Measurements from ENCODE around the gene FAM200C. TPM values are rescaled to one million over a fixed set of nuclear protein-coding genes. Genes with fewer than 3 reads are reported as not detected.

Gene FAM200C
- total and polyA plus RNA-seq, 2 of the 13 experiments (the other 11 are each of a cell fraction or from before 2014, with no cell fraction given), result 3.2 to 4.7 TPM

DNA sequence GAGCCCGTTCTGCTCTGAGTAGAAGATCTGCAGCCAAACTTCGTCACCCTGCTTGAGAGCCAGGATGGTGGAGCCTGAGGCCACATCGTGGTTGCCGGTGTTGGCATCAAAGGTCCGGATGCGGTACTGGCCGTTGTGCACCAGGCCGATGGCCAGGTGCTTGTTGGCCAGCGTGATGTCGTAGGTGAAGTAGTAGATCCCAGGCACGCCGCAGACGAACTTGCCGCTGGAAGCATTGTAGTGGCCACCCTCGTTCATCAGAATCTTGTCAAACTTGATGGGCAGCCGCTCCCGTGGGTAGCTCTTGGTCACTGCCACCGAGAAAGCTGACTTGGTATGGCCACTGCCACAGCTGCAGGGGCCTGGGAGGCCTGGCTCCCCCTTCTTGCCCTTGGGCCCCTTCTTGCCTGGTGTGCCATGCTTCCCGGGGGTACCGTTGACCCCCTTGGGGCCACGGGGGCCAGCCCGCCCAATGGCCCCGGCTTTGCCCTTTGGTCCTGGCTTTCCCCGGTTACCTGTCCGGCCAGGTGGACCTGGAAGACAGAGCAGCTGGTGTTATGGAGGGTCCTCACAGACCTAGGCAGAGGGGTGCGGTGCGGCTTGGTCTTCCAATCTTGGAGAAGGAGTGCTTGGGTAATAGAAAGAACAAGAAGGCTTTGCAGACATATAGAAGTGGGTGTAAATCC is 50.5 kb downstream of the FAM200C start:
- FAIRE-seq, result no peak
- 53% methylated on average over 18 of the region's 27 CpGs for WGBS (ENCODE audit: low lambda C conversion rate)
- Histone ChIP-seq H2AFZ (ENCODE audit: low read length) (no peak overlapping the region), H3K4me3 (replicated peaks in 1 of 3; ENCODE audit: insufficient read depth in 1 of 3, low read depth in 2 of 3, low read length in 3 of 3) (no peak overlapping the region), H3K9ac (ENCODE audit: insufficient read depth, low read depth, low read length) (no peak overlapping the region), H3K36me3 (replicated peaks in 1 of 2; ENCODE audit: control insufficient read depth in 1 of 2, insufficient read depth in 2 of 2, low read length in 2 of 2) (no peaks in the 10 kb centered on the region), H3K4me2 (ENCODE audit: low read depth, low read length) (no peak overlapping the region), H3K79me2 (ENCODE audit: insufficient read depth, low read length) (no peaks in the 10 kb centered on the region), H3K27ac (ENCODE audit: extremely low read length, insufficient read depth, low read length) (no peak overlapping the region), H4K20me1 (ENCODE audit: insufficient read depth, low read length) (no peaks in the 10 kb centered on the region), H3K4me1 (ENCODE audit: insufficient read depth, low read length) (no peaks in the 10 kb centered on the region), H3K9me3 (ENCODE audit: low read length) (no peaks in the 10 kb centered on the region), H3K27me3 (ENCODE audit: control insufficient read depth in 1 of 2, insufficient read depth in 2 of 2, low read length in 2 of 2) (peaks cover 2 to 18% of the 10 kb centered on the region in 2 experiments; a peak in 3 of 5 replicates)
- intact Hi-C loops (cut with micrococcal nuclease; ENCODE audit: unreplicated experiment), result loop anchor here (5.0 kb wide), 1 partner anchor 327 kb away; no protein-coding TSS in a partner anchor
- TF ChIP-seq RFXANK (CRISPR knock-in tag; IDR thresholded peaks at IDR 0.05), result no peak
- no peak for TF ChIP-seq CENPT (CRISPR knock-in tag; IDR thresholded peaks at IDR 0.05; ENCODE audit: low read depth)
- TF ChIP-seq SSRP1 (CRISPR knock-in tag; IDR thresholded peaks at IDR 0.05), result no peak
- TF ChIP-seq FUBP1 (CRISPR knock-in tag; IDR thresholded peaks at IDR 0.05; ENCODE audit: borderline replicate concordance), result no peak
- DNase-seq (ENCODE audit: low spot score), result no peak
- in situ Hi-C loops (cut with HindIII; ENCODE audit: extremely low pct_ligation_motif_present, low pct_unique_long_range_greater_than_20kb), result loop anchor here (5.0 kb wide), 1 partner anchor 152 kb away; no protein-coding TSS in a partner anchor
- BruUV-seq (replicated peaks), result no TSS peak
- ATAC-seq, result no peak
- ChIA-PET CTCF (ENCODE audit: low intra/inter-chr PET ratio, low total read pairs) (no interaction called here), POLR2A (no interaction called here)

- Histone ChIP-seq H3K36me3 (replicated peaks in 1 of 2; ENCODE audit: control insufficient read depth in 1 of 2, insufficient read depth in 2 of 2, low read length in 2 of 2) (no peaks in the 10 kb centered on the region), H3K79me2 (ENCODE audit: insufficient read depth, low read length) (no peaks in the 10 kb centered on the region), H4K20me1 (ENCODE audit: insufficient read depth, low read length) (no peaks in the 10 kb centered on the region), H3K4me2 (ENCODE audit: low read depth, low read length) (no peak overlapping the region), H3K9me3 (ENCODE audit: low read length) (no peaks in the 10 kb centered on the region), H3K9ac (ENCODE audit: insufficient read depth, low read depth, low read length) (no peak overlapping the region), H2AFZ (ENCODE audit: low read length) (no peak overlapping the region), H3K4me1 (ENCODE audit: insufficient read depth, low read length) (no peaks in the 10 kb centered on the region), H3K4me3 (replicated peaks in 1 of 3; ENCODE audit: insufficient read depth in 1 of 3, low read depth in 2 of 3, low read length in 3 of 3) (no peak overlapping the region), H3K27ac (ENCODE audit: extremely low read length, insufficient read depth, low read length) (no peak overlapping the region), H3K27me3 (ENCODE audit: control insufficient read depth in 1 of 2, insufficient read depth in 2 of 2, low read length in 2 of 2) (peaks cover 2 to 18% of the 10 kb centered on the region in 2 experiments; a peak in 3 of 5 replicates)
- ATAC-seq (no peak), FAIRE-seq (no peak), DNase-seq (ENCODE audit: low spot score) (no peak)
- in situ Hi-C loops (cut with HindIII; ENCODE audit: extremely low pct_ligation_motif_present, low pct_unique_long_range_greater_than_20kb), result loop anchor here (5.0 kb wide), 1 partner anchor 151 kb away; no protein-coding TSS in a partner anchor
- WGBS (ENCODE audit: low lambda C conversion rate), result 30% methylated on average over 11 of the region's 11 CpGs
- no TSS peak for BruUV-seq (replicated peaks)
- POLR2A ChIA-PET, result no interaction called here
- intact Hi-C loops (cut with micrococcal nuclease; ENCODE audit: unreplicated experiment), result loop anchor here (5.0 kb wide), 1 partner anchor 326 kb away; no protein-coding TSS in a partner anchor
- CTCF ChIA-PET (ENCODE audit: low intra/inter-chr PET ratio, low total read pairs), result no interaction called here
- no peak for TF ChIP-seq RBFOX2 (IDR thresholded peaks at IDR 0.05; ENCODE audit: low read depth, low read length)
- TF ChIP-seq ZNF564 (CRISPR knock-in tag; IDR thresholded peaks at IDR 0.05), result no peak
- TF ChIP-seq MXD3 (CRISPR knock-in tag; IDR thresholded peaks at IDR 0.05), result no peak
- TF ChIP-seq, protein P1, sequence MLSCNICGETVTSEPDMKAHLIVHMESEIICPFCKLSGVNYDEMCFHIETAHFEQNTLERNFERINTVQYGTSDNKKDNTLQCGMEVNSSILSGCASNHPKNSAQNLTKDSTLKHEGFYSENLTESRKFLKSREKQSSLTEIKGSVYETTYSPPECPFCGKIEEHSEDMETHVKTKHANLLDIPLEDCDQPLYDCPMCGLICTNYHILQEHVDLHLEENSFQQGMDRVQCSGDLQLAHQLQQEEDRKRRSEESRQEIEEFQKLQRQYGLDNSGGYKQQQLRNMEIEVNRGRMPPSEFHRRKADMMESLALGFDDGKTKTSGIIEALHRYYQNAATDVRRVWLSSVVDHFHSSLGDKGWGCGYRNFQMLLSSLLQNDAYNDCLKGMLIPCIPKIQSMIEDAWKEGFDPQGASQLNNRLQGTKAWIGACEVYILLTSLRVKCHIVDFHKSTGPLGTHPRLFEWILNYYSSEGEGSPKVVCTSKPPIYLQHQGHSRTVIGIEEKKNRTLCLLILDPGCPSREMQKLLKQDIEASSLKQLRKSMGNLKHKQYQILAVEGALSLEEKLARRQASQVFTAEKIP (CRISPR knock-in tag; IDR thresholded peaks at IDR 0.05; ENCODE audit: borderline replicate concordance), result no peak
- no peak for TF ChIP-seq NPAS2 (CRISPR knock-in tag; IDR thresholded peaks at IDR 0.05; ENCODE audit: borderline replicate concordance)
- no peak for TF ChIP-seq JUND (CRISPR knock-in tag; IDR thresholded peaks at IDR 0.05)
- TF ChIP-seq NAIF1 (CRISPR knock-in tag; IDR thresholded peaks at IDR 0.05; ENCODE audit: borderline replicate concordance), result no peak
- no peak for TF ChIP-seq ZSCAN25 (CRISPR knock-in tag; IDR thresholded peaks at IDR 0.05)
- no peak for TF ChIP-seq RELA (CRISPR knock-in tag; IDR thresholded peaks at IDR 0.05)
- TF ChIP-seq ZNF510 (CRISPR knock-in tag; IDR thresholded peaks at IDR 0.05; ENCODE audit: low read depth), result no peak
- no peak for TF ChIP-seq MED8 (CRISPR knock-in tag; IDR thresholded peaks at IDR 0.05; ENCODE audit: insufficient replicate concordance)
Observed at GRCh38 chr5:160348080-160348479, 51.8 kb downstream of the FAM200C start.

Measured in HepG2 (cell line).